K562 (cell line): ENCODE data around the gene ZNF467. TPM values are rescaled to one million over a fixed set of nuclear protein-coding genes. Genes with fewer than 3 reads are reported as not detected.

Experiments used
- ATAC-seq: fragments of 200-7000 bp; cut with Tn5 transposase; 3 replicates; pipeline ENCODE4 v1.9.1; 2020; ENCODE audit warnings: moderate library complexity
- BruUV-seq: library from RNA; stranded (reverse); fragments of 400-500 nt; replicated peaks from 2 replicates; lab custom pipeline; 2021; lab: Mats Ljungman, UMichigan
- CTCF ChIA-PET: fragments of 300-600 bp; formaldehyde crosslinking; extraction: SDS; loops from one replicate; lab custom pipeline; 2021; ENCODE audit warnings: low intra/inter-chr PET ratio; lab: Yijun Ruan, JAX
- POLR2A ChIA-PET: fragments of 300-600, 350-650 bp; sonication (Branson Sonifier 250); formaldehyde crosslinking; extraction: SDS; loops from one replicate; lab custom pipeline; 2021; ENCODE audit warnings: antibody characterized with exemption, inconsistent platforms; lab: Yijun Ruan, JAX
- DNase-seq, 4 experiments: peaks; one replicate each; pipeline versions ENCODE4 v3.0.0 to v3.0.0-alpha.2; 2011 to 2018; ENCODE audit warnings: low spot score in 3 of 4, mixed read lengths in 3 of 4; ENCODE audit errors: extremely low read depth in 1 of 4
- FAIRE-seq: peaks from 2 replicates; lab custom pipeline; 2011; peaks lifted over from hg19 to GRCh38; lab: Jason Lieb, UNC
- H2AFZ ChIP-seq: 2 replicates; pipeline ENCODE4 v1.6.0; 2011; ENCODE audit warnings: low read depth, low read length, control low read depth, inconsistent platforms
- H3K27ac ChIP-seq: fragments of 200-600 bp; 3 replicates; pipeline ENCODE4 v1.8.0; 2011; ENCODE audit warnings: low read depth, mild to moderate bottlenecking, control low read depth, inconsistent platforms, low read length, moderate library complexity, mixed read lengths; ENCODE audit errors: extremely low read depth
- H3K27me3 ChIP-seq, 2 experiments: fragments of 300-600 bp in 1 of 2; 2 replicates in 1 of 2; 3 replicates in 1 of 2; pipeline versions ENCODE4 v1.6.0 to v1.8.0; 2011; ENCODE audit warnings: inconsistent platforms in 2 of 2, low read length in 2 of 2, mild to moderate bottlenecking in 1 of 2, mixed read lengths in 1 of 2, moderate library complexity in 1 of 2; ENCODE audit not compliant: control insufficient read depth in 2 of 2, insufficient read depth in 2 of 2
- H3K36me3 ChIP-seq: fragments of 300-600 bp; 3 replicates; pipeline ENCODE4 v1.8.0; 2011; ENCODE audit warnings: mild to moderate bottlenecking, low read length, inconsistent platforms; ENCODE audit not compliant: control insufficient read depth, insufficient read depth
- H3K4me1 ChIP-seq, 2 experiments: fragments of 200-600 bp in 1 of 2; replicated peaks in 1 of 2; 2 replicates in 1 of 2; 3 replicates in 1 of 2; pipeline versions ENCODE4 v1.5.1 to v1.8.0; 2011; ENCODE audit warnings: inconsistent platforms in 2 of 2, low read length in 2 of 2, mild to moderate bottlenecking in 1 of 2, mixed read lengths in 1 of 2, moderate library complexity in 1 of 2; ENCODE audit not compliant: control insufficient read depth in 2 of 2, insufficient read depth in 2 of 2
- H3K4me2 ChIP-seq: 2 replicates; pipeline ENCODE4 v1.6.1; 2011; ENCODE audit warnings: low read length, control low read depth, inconsistent platforms, mixed read lengths; ENCODE audit not compliant: insufficient read depth
- H3K4me3 ChIP-seq: fragments of 200-600 bp; sonication (generic), shearing (Covaris generic); 2 replicates; pipeline ENCODE4 v1.5.1; 2016; ENCODE audit warnings: control low read depth, inconsistent platforms
- H3K79me2 ChIP-seq: fragments of 200-600 bp; 3 replicates; pipeline ENCODE4 v1.8.0; 2011; ENCODE audit warnings: low read length, inconsistent platforms; ENCODE audit not compliant: control insufficient read depth, insufficient read depth
- H3K9ac ChIP-seq, 2 experiments: 2 replicates each; pipeline versions ENCODE4 v1.6.0 to v1.6.1; 2011; ENCODE audit warnings: low read depth in 2 of 2, low read length in 2 of 2, control low read depth in 1 of 2, inconsistent platforms in 1 of 2, mild to moderate bottlenecking in 1 of 2, mixed read lengths in 1 of 2; ENCODE audit not compliant: insufficient read depth in 1 of 2
- H3K9me1 ChIP-seq: one replicate; pipeline ENCODE4 v1.6.0; 2011; ENCODE audit warnings: inconsistent platforms, mild to moderate bottlenecking, low read length, moderate library complexity; ENCODE audit not compliant: control insufficient read depth, insufficient read depth
- H3K9me3 ChIP-seq: replicated peaks from 2 replicates; pipeline ENCODE4 v1.5.1; 2011; ENCODE audit warnings: low read depth, low read length, inconsistent platforms; ENCODE audit not compliant: control insufficient read depth, insufficient read depth
- H4K20me1 ChIP-seq: replicated peaks from 2 replicates; pipeline ENCODE4 v1.6.1; 2011; ENCODE audit warnings: low read length, inconsistent platforms, mixed read lengths; ENCODE audit not compliant: control insufficient read depth, insufficient read depth
- E2F4 ChIP-seq: sonication (generic); formaldehyde crosslinking; IDR thresholded peaks from 2 replicates; pipeline ENCODE4 v1.8.0; 2022; ENCODE audit warnings: mild to moderate bottlenecking, low read depth, missing genetic modification reagents
- FOXA3 ChIP-seq, 2 experiments: fragments of 450-650 bp in 1 of 2; sonication (generic) in 1 of 2; formaldehyde crosslinking; IDR thresholded peaks in 1 of 2; conservative IDR thresholded peaks in 1 of 2; 2 replicates each; pipeline versions ENCODE4 v1.4.0 to v1.8.0; 2020 to 2022; ENCODE audit warnings: mild to moderate bottlenecking in 2 of 2, missing genetic modification reagents in 1 of 2
- HCFC1 ChIP-seq: IDR thresholded peaks from 2 replicates; pipeline ENCODE4 v1.6.1; 2012; ENCODE audit warnings: low read depth, low read length, improper control_type of control experiment
- HDAC3 ChIP-seq: fragments of 450-650 bp; IDR thresholded peaks from 2 replicates; pipeline ENCODE4 v1.6.1; 2018; ENCODE audit warnings: borderline replicate concordance, mild to moderate bottlenecking, moderate library complexity; ENCODE audit not compliant: partially characterized antibody
- HDGF ChIP-seq: fragments of 450-650 bp; IDR thresholded peaks from 2 replicates; pipeline ENCODE4 v1.6.1; 2016
- TEAD1 ChIP-seq, 2 experiments: fragments of 450-650 bp in 1 of 2; sonication (generic) in 1 of 2; formaldehyde crosslinking; IDR thresholded peaks; 2 replicates each; pipeline versions ENCODE4 v1.4.0 to v1.8.0; 2020 to 2022; ENCODE audit warnings: mild to moderate bottlenecking in 2 of 2, missing genetic modification reagents in 1 of 2
- WGBS: fragments of 100-300 bp; shearing (Covaris generic); methylation state at CpG from one replicate; pipeline ENCODE4 v1.1.6; 2016; ENCODE audit warnings: low coverage, mixed read lengths; ENCODE audit not compliant: insufficient coverage; ENCODE audit errors: missing lambda C conversion rate; 5-methylcytosine and 5-hydroxymethylcytosine counted together
- in situ Hi-C: fragments of 300-500 bp; cut with MboI; formaldehyde crosslinking; loops from 4 replicates; pipeline ENCODE4 v1.15.0; 2018; ENCODE audit warnings: inconsistent platforms, mixed read lengths
- intact Hi-C: fragments of 100-400 bp; cut with micrococcal nuclease; formaldehyde crosslinking; loops from 2 replicates; pipeline ENCODE4 v1.14.2; 2022
- polyA plus RNA-seq, 8 experiments: library from polyadenylated mRNA; depleted of rRNA in 4 of 8; stranded (reverse) in 5 of 8; unstranded in 3 of 8; fragments of >200 nt; fragmentation: Nextera tagmentation in 2 of 8; fragmentation: Illumina TruSeq in 1 of 8; extraction: Ambion mirVana in 2 of 8; extraction: Trizol in 1 of 8; gene quantifications; 2 replicates each; pipeline versions ENCODE4 v1.2.1 to v1.2.3, GENCODE V29; 2011 to 2014; ENCODE audit warnings: inconsistent platforms in 1 of 8, missing spikeins in 1 of 8
- total RNA-seq, 7 experiments: library from RNA; depleted of rRNA in 6 of 7; stranded (reverse); fragments of >200 nt in 6 of 7; fragmentation: Illumina TruSeq in 2 of 7; extraction: Trizol in 2 of 7; gene quantifications; 2 replicates each; pipeline versions ENCODE4 v1.2.1 to v1.2.3, GENCODE V29; 2011 to 2021; ENCODE audit warnings: low replicate concordance in 1 of 7

Gene ZNF467
- total and polyA plus RNA-seq, 9 of the 15 experiments (the other 6 are each of a cell fraction or from before 2014, with no cell fraction given) = 0.32 to 14.2 (median 1.7) TPM

GRCh38 chr7:149809215-149809614, 35.8 kb upstream of the ZNF467 start:
- H3K27ac ChIP-seq = no peak overlapping the region
- TF ChIP-seq E2F4 = 0 out of 2 replicates have a peak, but pooled peaks have one; percentile 22
- no peak for TF ChIP-seq HDAC3
- H3K79me2 ChIP-seq = no peaks in the 10 kb centered on the region
- 0 out of 4 replicates have a peak overlapping the region, but pooled peaks of 1 of the 2 experiments have one; percentile 3 for H3K9ac ChIP-seq
- 0% methylated on average over 2 of the region's 2 CpGs for WGBS
- no peak overlapping the region for H2AFZ ChIP-seq
- peaks cover 22% of the 10 kb centered on the region; the same call in 1 of the 2 replicates for H4K20me1 ChIP-seq
- CTCF ChIA-PET = no interaction called here
- no peak for DNase-seq
- H3K27me3 ChIP-seq = peaks cover 8 to 68% of the 10 kb centered on the region in 2 experiments; a peak in 4 of 5 replicates
- H3K9me1 ChIP-seq = no peaks in the 10 kb centered on the region
- BruUV-seq = no TSS peak
- no peak for ATAC-seq
- no peak overlapping the region for H3K4me2 ChIP-seq
- no peaks in the 10 kb centered on the region for H3K36me3 ChIP-seq
- FAIRE-seq = no peak
- intact Hi-C loops = no loop called here
- H3K4me3 ChIP-seq = no peak overlapping the region
- peaks cover 3 to 38% of the 10 kb centered on the region in 2 experiments; a peak in 3 of 5 replicates for H3K4me1 ChIP-seq
- in situ Hi-C loops = no loop called here
- H3K9me3 ChIP-seq = no peaks in the 10 kb centered on the region
- POLR2A ChIA-PET = interaction anchor here (0.7 to 1.1 kb wide), 3 partner anchors 9 to 20 kb away, joined by 3 to 4 read pairs (median 3); no protein-coding TSS in a partner anchor

- 2% methylated on average over 10 of the region's 10 CpGs for WGBS
- H3K4me1 ChIP-seq = peaks cover 3 to 39% of the 10 kb centered on the region in 2 experiments; a peak in 3 of 5 replicates
- no peak for DNase-seq
- no peak overlapping the region; a peak in 1 of 4 replicates for H3K9ac ChIP-seq
- intact Hi-C loops (no loop called here), in situ Hi-C loops (no loop called here)
- peaks cover 19% of the 10 kb centered on the region; the same call in 1 of the 2 replicates for H4K20me1 ChIP-seq
- H3K36me3 ChIP-seq = no peaks in the 10 kb centered on the region
- H3K27ac ChIP-seq = no peak overlapping the region
- no peak for FAIRE-seq
- no peak for TF ChIP-seq FOXA3 (CRISPR knock-in tag; conservative IDR thresholded peaks at IDR 0.05 in 1 of 2, IDR thresholded peaks at IDR 0.05 in 1 of 2)
- no peak for TF ChIP-seq HDGF
- TF ChIP-seq TEAD1 (CRISPR knock-in tag; IDR thresholded peaks at IDR 0.05) = 0 out of 4 replicates have a peak, but pooled peaks of 1 of the 2 experiments have one; percentile 32
- no peak for TF ChIP-seq HCFC1
- no peaks in the 10 kb centered on the region for H3K9me3 ChIP-seq
- BruUV-seq = no TSS peak
- H3K27me3 ChIP-seq = peaks cover 9 to 68% of the 10 kb centered on the region in 2 experiments; a peak in 4 of 5 replicates
- POLR2A ChIA-PET = interaction anchor here (1.0 to 1.1 kb wide), 2 partner anchors 11 to 13 kb away, joined by 3 to 6 read pairs; no protein-coding TSS in a partner anchor
- ATAC-seq = no peak
- H3K9me1 ChIP-seq = no peaks in the 10 kb centered on the region
- no peaks in the 10 kb centered on the region for H3K79me2 ChIP-seq
- H3K4me3 ChIP-seq = no peak overlapping the region
- CTCF ChIA-PET = no interaction called here
- H2AFZ ChIP-seq = no peak overlapping the region
- H3K4me2 ChIP-seq = no peak overlapping the region
Observed at GRCh38 chr7:149808311-149808710, 34.9 kb upstream of the ZNF467 start.
